Activated naive CD8-positive, alpha-beta T cell treated with anti-CD3 and anti-CD28 coated beads, Interleukin-2, amount 50 U/mL, for 16 hours (primary cell): Measurements from ENCODE around the gene ZNF628.
"Not testable (repeated sequence)": the region's sequence is repeated elsewhere in the genome, so short reads cannot be mapped to it uniquely, and the experiment has no call there.

Experiments
- DNase-seq: peaks from one replicate; pipeline ENCODE4 v3.0.0-alpha.2; 2020; ENCODE audit warnings: low read depth, low spot score

The ZNF628 gene

GRCh38 chr19:55476100-55476775 lies at the start of gene ZNF628:
TSS of gene ZNF628 (plus strand) at chr19:55476617. CDS start at chr19:55479911, 3,294 bp downstream.
- DNase-seq, result peak; percentile 99

GRCh38 chr19:55431183-55431582 lies 45.2 kb upstream of the ZNF628 start:
- DNase-seq, result no peak

- DNase-seq, result no peak
These were observed 44.0 kb upstream of the ZNF628 start for GRCh38 chr19:55432241-55432959.

GRCh38 chr19:55433292-55433691 lies 43.1 kb upstream of the ZNF628 start:
- no peak for DNase-seq

- DNase-seq, result no peak
These were observed 42.0 kb upstream of the ZNF628 start for GRCh38 chr19:55434356-55434919.

- no peak for DNase-seq
These were observed 41.4 kb upstream of the ZNF628 start for GRCh38 chr19:55435020-55435419.

GRCh38 chr19:55436847-55437246 lies 39.6 kb upstream of the ZNF628 start:
- no peak for DNase-seq

- DNase-seq, result no peak
These were observed 39.0 kb upstream of the ZNF628 start for GRCh38 chr19:55437410-55437809.

- DNase-seq, result no peak
These were observed 37.4 kb upstream of the ZNF628 start for GRCh38 chr19:55439052-55439451.

GRCh38 chr19:55440411-55441105 lies 35.9 kb upstream of the ZNF628 start:
- no peak for DNase-seq

- no peak for DNase-seq
These were observed 35.1 kb upstream of the ZNF628 start for GRCh38 chr19:55441319-55441691.

- DNase-seq, result no peak
These were observed 34.6 kb upstream of the ZNF628 start for GRCh38 chr19:55441692-55442321.

GRCh38 chr19:55442372-55442961 lies 34.0 kb upstream of the ZNF628 start:
- no peak for DNase-seq

- DNase-seq, result no peak
These were observed 33.2 kb upstream of the ZNF628 start, which contains the start of gene SHISA7 for GRCh38 chr19:55443045-55443823. TSS of gene SHISA7 (minus strand) at chr19:55443300. CDS start at chr19:55442863, 437 bp downstream.

- DNase-seq, result no peak
These were observed 32.5 kb upstream of the ZNF628 start for GRCh38 chr19:55443824-55444480.

- no peak for DNase-seq
These were observed 31.8 kb upstream of the ZNF628 start for GRCh38 chr19:55444646-55445045.

- DNase-seq, result no peak
These were observed 30.4 kb upstream of the ZNF628 start for GRCh38 chr19:55446060-55446459.

GRCh38 chr19:55447421-55448174 lies 28.8 kb upstream of the ZNF628 start:
- no peak for DNase-seq

- not testable (repeated sequence) for DNase-seq
These were observed 28.3 kb upstream of the ZNF628 start for GRCh38 chr19:55448175-55448490.
